GM18868 (cell line): ENCODE data around the gene FXR2.
"Not testable (repeated sequence)": the region's sequence is repeated elsewhere in the genome, so short reads cannot be mapped to it uniquely, and the experiment has no call there.

Source experiments
- ATAC-seq: cut with Tn5 transposase; IDR thresholded peaks from one replicate; pipeline ENCODE4 v1.9.1; 2021; ENCODE audit warnings: mild to moderate bottlenecking, moderate library complexity; ENCODE audit not compliant: unreplicated experiment

FXR2 gene

GRCh38 chr17:7629939-7630571, 15.4 kb upstream of the FXR2 start, which contains the start of gene SHBG:
TSS of gene SHBG (plus strand) at chr17:7630135. CDS start at chr17:7630173, 38 bp downstream.
- ATAC-seq = no peak

- ATAC-seq = peak; percentile 88
Measured at GRCh38 chr17:7627250-7628121, 12.8 kb upstream of the FXR2 start, which contains the start of gene SAT2. TSS of gene SAT2 (minus strand) at chr17:7627821. CDS start at chr17:7627635, 186 bp downstream.

GRCh38 chr17:7626956-7627249, 12.2 kb upstream of the FXR2 start:
- ATAC-seq = no peak

- no peak for ATAC-seq
Measured at GRCh38 chr17:7626307-7626706, 11.6 kb upstream of the FXR2 start.

GRCh38 chr17:7625749-7626148, 11.1 kb upstream of the FXR2 start:
- not testable (repeated sequence) for ATAC-seq

GRCh38 chr17:7623661-7624060, 9.0 kb upstream of the FXR2 start:
- ATAC-seq = no peak

- no peak for ATAC-seq
Measured at GRCh38 chr17:7620835-7621234, 6.1 kb upstream of the FXR2 start.

GRCh38 chr17:7618608-7619007, 3.9 kb upstream of the FXR2 start:
- ATAC-seq = no peak

GRCh38 chr17:7615265-7615747, 609 bp upstream of the FXR2 start:
- ATAC-seq = no peak

GRCh38 chr17:7613769-7614424, 800 bp downstream of the FXR2 start:
- ATAC-seq = no peak

GRCh38 chr17:7612294-7612640, 2.4 kb downstream of the FXR2 start:
- ATAC-seq = no peak

- no peak for ATAC-seq
Measured at GRCh38 chr17:7611635-7612293, 2.9 kb downstream of the FXR2 start.

- no peak for ATAC-seq
Measured at GRCh38 chr17:7610641-7611040, 4.1 kb downstream of the FXR2 start.

- ATAC-seq = no peak
Measured at GRCh38 chr17:7606280-7606679, 8.4 kb downstream of the FXR2 start.

GRCh38 chr17:7597561-7597960, 17.1 kb downstream of the FXR2 start:
- ATAC-seq = not testable (repeated sequence)

GRCh38 chr17:7593296-7593695, 21.4 kb downstream of the FXR2 start:
- no peak for ATAC-seq

- ATAC-seq = no peak
Measured at GRCh38 chr17:7592422-7593021, 22.2 kb downstream of the FXR2 start.

GRCh38 chr17:7591596-7591995, 23.1 kb downstream of the FXR2 start:
- ATAC-seq = no peak

GRCh38 chr17:7590743-7591142, 24.0 kb downstream of the FXR2 start:
- ATAC-seq = no peak

- ATAC-seq = no peak
Measured at GRCh38 chr17:7589891-7590691, 24.6 kb downstream of the FXR2 start, which contains the start of gene SOX15. TSS of gene SOX15 (minus strand) at chr17:7590094. CDS start at chr17:7589676, 418 bp downstream.
